CD4-positive, alpha-beta T cell treated with Interleukin-6 for 4 hours (primary cell): ENCODE measurements around the gene MRNIP.
"Not testable (repeated sequence)": the region's sequence is repeated elsewhere in the genome, so short reads cannot be mapped to it uniquely, and the experiment has no call there.

ENCODE experiments used
- DNase-seq: peaks from one replicate; pipeline ENCODE4 v3.0.0-alpha.2; 2020; ENCODE audit warnings: mixed read lengths

The MRNIP gene

DNA sequence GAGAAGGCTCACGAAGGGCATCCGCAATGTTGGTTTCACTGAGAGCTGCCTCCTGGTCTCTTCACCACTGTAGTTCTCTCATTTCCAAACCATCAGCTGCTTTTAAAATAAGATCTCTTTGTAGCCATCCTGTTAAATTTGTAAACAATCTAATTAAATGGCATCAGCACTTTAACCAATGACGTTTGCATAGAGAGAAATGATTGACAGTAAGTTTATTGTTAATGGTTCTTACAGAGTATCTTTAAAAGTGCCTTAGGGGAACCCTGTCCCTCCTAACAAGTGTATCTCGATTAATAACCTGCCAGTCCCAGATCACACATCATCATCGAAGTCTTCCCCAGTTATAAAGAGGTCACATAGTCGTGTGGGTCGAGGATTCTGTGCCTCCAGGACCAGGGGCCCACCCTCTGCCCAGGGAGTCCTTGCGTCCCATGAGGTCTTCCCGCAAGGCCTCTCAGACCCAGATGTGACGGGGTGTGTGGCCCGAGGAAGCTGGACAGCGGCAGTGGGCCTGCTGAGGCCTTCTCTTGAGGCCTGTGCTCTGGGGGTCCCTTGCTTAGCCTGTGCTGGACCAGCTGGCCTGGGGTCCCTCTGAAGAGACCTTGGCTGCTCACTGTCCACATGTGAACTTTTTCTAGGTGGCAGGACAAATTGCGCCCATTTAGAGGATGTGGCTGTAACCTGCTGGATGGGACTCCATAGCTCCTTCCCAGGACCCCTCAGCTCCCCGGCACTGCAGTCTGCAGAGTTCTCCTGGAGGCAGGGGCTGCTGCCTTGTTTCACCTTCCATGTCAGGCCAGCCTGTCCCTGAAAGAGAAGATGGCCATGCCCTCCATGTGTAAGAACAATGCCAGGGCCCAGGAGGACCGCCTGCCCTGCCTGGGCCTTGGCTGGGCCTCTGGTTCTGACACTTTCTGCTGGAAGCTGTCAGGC lies 21.3 kb downstream of the MRNIP start:
- no peak for DNase-seq

DNA sequence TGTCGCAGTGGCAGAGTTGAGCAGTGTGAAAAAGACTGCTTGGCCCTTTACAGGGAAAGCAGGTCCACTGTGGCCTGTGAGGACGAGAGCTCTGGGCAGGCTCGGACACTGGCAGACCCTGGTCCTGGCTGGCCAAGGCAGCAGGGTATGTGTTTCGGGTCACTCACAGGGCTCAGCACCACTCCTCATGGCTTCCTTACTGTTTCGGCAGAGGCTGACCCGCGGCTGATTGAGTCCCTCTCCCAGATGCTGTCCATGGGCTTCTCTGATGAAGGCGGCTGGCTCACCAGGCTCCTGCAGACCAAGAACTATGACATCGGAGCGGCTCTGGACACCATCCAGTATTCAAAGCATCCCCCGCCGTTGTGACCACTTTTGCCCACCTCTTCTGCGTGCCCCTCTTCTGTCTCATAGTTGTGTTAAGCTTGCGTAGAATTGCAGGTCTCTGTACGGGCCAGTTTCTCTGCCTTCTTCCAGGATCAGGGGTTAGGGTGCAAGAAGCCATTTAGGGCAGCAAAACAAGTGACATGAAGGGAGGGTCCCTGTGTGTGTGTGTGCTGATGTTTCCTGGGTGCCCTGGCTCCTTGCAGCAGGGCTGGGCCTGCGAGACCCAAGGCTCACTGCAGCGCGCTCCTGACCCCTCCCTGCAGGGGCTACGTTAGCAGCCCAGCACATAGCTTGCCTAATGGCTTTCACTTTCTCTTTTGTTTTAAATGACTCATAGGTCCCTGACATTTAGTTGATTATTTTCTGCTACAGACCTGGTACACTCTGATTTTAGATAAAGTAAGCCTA lies 22.2 kb downstream of the MRNIP start:
- DNase-seq, result peak; percentile 75

- DNase-seq, result not testable (repeated sequence)
Measured at GRCh38 chr5:179834871-179835270, 23.7 kb downstream of the MRNIP start.

GRCh38 chr5:179834120-179834519 lies 24.5 kb downstream of the MRNIP start:
- DNase-seq, result no peak

DNA sequence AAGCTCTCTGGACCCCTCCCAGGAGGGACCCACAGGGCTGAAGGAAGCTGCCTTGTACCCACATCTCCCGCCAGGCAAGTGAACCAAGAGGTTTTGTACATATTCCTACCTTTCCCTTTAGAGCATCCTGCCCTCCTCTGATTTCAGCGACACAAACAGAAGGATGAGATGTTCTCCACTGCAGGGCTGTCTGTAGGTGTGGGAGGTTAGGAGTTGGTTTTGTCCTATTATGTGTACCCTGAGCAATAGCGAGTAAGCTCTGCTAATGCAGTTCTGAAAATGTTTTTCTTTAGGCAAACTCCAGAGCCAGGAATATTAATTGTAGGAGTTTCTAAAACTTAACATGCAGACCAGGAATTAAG lies 24.9 kb downstream of the MRNIP start:
- DNase-seq, result no peak

DNA sequence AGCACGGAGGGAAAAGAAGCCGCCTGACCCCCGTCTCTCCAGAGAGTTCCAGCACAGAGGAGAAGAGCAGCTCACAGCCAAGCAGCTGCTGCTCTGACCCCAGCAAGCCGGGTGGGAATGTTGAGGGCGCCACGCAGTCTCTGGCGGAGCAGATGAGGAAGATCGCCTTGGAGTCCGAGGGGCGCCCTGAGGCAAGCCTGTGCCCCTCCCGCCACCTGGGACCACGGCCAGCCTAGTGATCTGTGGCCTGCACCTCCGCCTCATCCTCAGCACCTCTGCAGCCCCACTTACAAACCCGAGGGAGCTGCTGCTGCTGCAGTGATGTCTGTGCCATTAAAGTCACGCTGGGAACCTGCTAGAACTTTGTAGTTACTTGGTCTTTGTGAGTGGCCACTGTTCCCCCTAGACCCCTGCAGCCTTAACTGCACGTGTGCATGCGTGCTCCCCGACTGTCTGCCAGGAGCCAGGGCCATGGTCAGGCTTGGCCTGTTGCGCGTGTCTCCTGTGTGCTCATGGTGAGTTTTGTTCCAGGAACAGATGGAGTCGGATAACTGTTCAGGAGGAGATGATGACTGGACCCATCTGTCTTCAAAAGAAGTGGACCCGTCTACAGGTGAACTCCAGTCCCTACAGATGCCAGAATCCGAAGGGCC lies 25.4 kb downstream of the MRNIP start:
- DNase-seq, result no peak

GRCh38 chr5:179832039-179832745 lies 26.4 kb downstream of the MRNIP start:
- DNase-seq, result no peak

- no peak for DNase-seq
Measured at GRCh38 chr5:179830818-179831468, 27.7 kb downstream of the MRNIP start.

DNA sequence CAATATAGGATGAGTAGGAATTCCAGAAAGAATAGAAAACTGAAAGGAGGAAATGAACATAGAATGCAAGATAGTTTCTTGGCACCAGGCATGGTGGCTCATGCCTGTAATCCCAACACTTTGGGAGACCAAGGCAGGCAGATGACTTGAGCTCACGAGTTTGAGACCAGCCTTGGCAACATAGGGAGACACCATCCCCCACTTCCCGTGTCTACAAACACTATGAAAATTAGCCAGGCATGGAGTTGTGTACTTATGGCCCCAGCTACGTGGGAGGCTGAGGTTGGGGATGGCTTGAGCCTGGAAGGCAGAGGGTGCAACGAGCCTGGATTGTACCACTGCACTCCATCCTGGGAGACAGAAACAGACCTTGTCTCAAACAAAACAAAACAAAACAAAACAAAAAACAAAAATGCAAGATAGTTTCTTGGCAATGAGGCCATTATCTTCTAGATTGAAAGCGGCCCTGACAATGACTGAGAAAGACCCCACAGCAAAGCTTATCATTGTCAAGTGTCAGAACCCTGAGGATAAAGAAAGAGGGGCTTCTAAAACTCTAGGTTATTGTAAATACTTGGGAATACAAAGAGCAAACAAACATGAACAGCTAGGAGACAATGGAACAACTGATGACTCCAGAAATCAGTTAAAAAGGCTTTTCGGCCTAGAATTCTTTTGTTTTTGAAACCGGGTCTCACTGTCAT lies 28.7 kb downstream of the MRNIP start:
- no peak for DNase-seq

DNA sequence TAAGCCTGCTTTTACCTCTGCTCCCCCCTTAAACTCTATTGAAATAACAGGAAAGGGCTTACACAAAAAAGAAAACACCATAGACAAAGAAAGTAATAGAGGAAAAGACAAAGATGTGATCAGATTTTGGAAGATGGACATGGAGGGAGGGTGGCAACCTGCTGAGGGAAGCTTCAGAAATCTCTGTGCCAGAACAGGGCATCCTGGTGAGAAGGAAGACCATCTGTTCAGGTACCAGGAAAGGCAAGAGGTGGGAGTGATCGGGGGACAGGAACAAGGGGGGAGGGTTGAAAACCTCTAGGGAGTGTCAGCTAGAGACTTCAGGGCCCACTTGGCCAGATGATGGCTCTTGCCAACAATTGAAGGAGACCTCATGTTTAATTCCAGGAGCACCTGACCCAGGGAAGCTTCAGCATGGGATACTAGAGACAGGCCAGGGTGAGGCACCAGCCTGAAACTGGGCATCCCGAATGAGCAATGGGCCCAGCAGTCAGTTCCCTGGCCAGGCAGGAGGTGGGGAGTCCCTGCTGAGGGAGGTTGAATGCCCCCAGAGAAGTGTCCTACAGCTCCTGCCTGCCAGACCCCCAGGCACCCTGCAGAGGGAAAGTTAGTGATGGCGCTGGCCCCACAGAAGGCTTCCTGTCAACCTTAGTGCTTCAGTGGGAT lies 29.7 kb downstream of the MRNIP start:
- DNase-seq, result no peak

DNA sequence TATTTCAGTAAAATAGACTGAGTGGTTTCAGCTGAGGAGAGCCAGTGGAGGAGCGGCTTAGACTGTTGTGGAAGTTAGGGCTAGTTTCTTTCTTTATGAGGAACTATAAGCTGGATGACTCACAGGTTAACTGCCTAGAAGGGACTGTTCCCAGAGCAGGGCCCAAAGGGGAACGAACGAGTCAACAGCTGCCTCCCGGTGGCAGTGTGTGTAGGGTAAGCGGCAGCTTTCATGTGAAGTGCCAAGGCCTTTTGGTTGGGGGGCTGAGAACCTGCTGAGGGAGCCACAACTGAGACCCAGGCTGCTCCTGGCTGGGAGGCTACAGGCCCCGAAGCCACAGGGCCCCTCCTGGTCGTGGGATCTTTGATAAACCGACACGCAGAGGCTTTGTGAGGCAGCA lies 30.9 kb downstream of the MRNIP start:
- DNase-seq, result peak; percentile 17

- no peak for DNase-seq
Measured at GRCh38 chr5:179825655-179826182, 32.9 kb downstream of the MRNIP start.

- DNase-seq, result no peak
Measured at GRCh38 chr5:179824745-179825112, 33.9 kb downstream of the MRNIP start.

- no peak for DNase-seq
Measured at GRCh38 chr5:179823937-179824744, 34.5 kb downstream of the MRNIP start.

DNA sequence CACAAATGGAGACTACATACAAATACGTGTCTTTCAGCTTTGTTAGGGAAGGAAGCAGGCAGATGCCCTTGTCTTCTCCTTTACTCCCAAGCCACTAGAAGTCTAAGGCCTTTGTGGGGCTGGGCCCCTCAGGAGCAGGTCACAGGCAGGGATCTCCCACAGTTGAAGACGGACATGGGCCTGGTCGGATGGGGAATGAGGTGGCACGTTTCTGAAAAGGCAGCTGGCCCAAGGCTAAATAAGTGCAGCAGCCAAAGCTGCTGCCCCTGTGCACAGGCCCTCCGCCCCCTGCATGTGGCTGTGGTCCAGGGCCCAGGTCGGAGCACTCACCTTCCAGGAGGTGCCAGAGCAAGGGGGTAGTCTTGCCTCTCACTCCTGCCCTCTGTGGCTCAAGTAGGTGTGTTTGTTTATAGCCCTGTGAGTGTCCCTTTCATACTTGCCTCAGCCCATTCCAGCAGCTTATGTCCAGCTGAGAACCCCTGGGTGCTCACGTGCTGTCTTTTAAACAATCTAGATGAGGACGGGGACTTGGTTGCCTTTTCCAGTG lies 36.1 kb downstream of the MRNIP start:
- no peak for DNase-seq

GRCh38 chr5:179822059-179822432 lies 36.6 kb downstream of the MRNIP start:
- DNase-seq, result no peak

DNA sequence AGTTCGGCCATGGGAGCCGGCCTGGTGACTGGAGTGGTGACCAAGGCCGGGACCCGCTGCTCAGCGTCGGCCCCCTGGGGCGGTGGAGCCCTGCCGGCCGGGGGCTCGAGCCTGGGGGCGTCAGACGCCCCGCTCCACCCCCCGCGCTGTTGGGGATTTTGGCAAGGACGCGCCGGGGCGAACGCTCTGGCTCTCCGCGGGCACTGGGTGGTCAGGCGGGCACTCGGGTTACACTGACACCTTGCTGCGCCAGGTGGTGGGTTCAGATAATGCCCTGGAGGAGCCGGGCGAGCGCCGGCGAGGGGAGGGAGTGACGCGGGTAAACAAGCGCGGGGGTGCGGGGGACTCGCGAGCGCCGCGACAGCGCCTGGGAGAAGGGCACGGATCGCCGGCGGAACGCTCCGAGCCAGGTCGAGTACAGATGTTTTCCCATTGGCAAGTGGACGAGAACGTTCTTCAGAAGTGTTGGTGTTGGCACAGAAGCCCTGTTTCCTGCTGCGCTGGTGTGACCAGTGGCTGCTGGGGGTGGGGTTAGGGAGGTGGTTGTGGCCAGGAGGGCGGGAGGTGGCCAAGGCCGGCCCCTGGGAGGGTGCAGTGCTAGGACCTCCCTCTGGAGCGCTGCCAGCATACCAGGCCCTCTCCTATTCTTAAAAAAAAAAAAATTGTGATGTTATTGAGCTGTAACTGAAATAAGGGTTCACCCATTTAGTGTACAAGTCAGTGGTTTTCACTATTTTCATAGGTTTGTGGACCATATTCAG lies 37.1 kb downstream of the MRNIP start:
- DNase-seq, result peak; percentile 92

GRCh38 chr5:179820483-179821297 lies 37.9 kb downstream of the MRNIP start, which contains the start of gene SQSTM1:
Gene SQSTM1, plus strand, starts transcription at chr5:179820905. Its CDS starts 32 bp downstream, at chr5:179820937.
- peak; percentile 81 for DNase-seq
